Activated CD8-positive, alpha-beta memory T cell treated with anti-CD3 and anti-CD28 coated beads, Interleukin-2, amount 10 ng/mL, durations not matched to agents 7 days and 5 days (primary cell): Measurements from ENCODE around the gene SPSB2. TPM values are rescaled to one million over a fixed set of nuclear protein-coding genes. Genes with fewer than 3 reads are reported as not detected.

Experiments
- ATAC-seq: fragments of 150-1000 bp; cut with Tn5 transposase; one replicate; pipeline ENCODE4 v1.10.0; 2021; ENCODE audit warnings: moderate library complexity
- CTCF ChIA-PET: fragments of 350-600 bp; sonication (Branson Sonifier 250); formaldehyde crosslinking; loops from one replicate; lab custom pipeline; 2021; ENCODE audit warnings: antibody characterized with exemption; lab: Charles Lee
- DNase-seq: peaks from one replicate; pipeline ENCODE4 v3.0.0-alpha.2; 2020
- H3K27ac Mint-ChIP-seq: one replicate; pipeline ENCODE4 v1.8.0; 2021; ENCODE audit warnings: mild to moderate bottlenecking, mixed read lengths
- H3K27me3 Mint-ChIP-seq: one replicate; pipeline ENCODE4 v1.8.0; 2021; ENCODE audit warnings: mixed read lengths
- H3K36me3 Mint-ChIP-seq: one replicate; pipeline ENCODE4 v1.8.0; 2021; ENCODE audit warnings: mild to moderate bottlenecking, mixed read lengths
- H3K4me1 Mint-ChIP-seq: one replicate; pipeline ENCODE4 v1.8.0; 2021; ENCODE audit warnings: mixed read lengths
- H3K4me3 Mint-ChIP-seq: one replicate; pipeline ENCODE4 v1.8.0; 2021; ENCODE audit warnings: mild to moderate bottlenecking, moderate library complexity, mixed read lengths
- H3K9me3 Mint-ChIP-seq: one replicate; pipeline ENCODE4 v1.8.0; 2022; ENCODE audit warnings: low read depth, mixed read lengths
- total RNA-seq, 2 experiments: library from RNA; stranded (reverse); gene quantifications; one replicate each; pipeline ENCODE4 v1.2.3, GENCODE V29; 2021

The SPSB2 gene
- total RNA-seq, 2 experiments from 2014 or later = 10.5 to 14.4 TPM

DNA sequence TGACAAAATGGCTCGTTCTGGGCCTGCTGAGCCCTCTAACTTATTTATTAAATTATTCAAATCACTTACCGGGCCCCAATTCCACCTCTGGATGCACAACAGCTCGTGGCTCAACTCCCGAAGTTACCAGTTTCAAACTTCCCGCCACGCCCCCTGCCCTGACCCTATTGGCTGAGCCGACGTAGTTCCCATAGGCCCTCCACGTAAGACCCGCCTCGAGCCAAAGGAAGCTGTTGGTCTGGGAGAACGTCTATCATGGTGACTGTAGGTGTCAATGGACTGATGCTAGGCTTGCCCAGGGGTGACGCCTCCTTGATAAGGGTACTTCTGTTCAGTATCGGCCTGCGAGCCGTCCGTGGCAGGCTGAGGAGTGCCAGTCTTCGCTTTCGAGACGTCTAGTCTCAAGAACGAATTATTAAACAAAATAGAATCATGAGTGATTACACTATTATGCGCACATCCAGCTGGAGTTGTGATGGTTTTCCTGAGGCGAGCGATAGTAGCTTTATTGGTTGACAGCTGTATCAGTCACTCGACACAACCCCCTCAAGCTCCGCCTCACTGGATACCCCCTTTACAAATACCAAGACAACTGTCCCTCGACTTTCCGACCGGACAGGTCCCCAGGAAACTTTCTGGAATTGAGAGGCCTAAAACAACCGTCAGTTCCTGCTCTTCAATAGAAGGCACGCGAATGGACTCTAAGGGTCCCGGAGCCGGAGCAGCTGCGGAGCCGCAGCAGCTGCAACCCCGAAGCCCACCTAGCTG, 21.8 kb downstream of the SPSB2 start, which contains the start of gene CDCA3:
Gene CDCA3 (minus strand): TSS at position 134 of the 768 bp plus-strand sequence. CDS start 334 bp downstream, outside the sequence.
- no peaks in the 10 kb centered on the region for H3K9me3 Mint-ChIP-seq
- H3K27me3 Mint-ChIP-seq = no peaks in the 10 kb centered on the region
- DNase-seq (peak; percentile 98), ATAC-seq (peak; percentile 64)
- H3K36me3 Mint-ChIP-seq = peaks cover 36% of the 10 kb centered on the region
- peak within 1 kb of the TSS; percentile 85 for H3K4me3 Mint-ChIP-seq
- peak within 1 kb of the TSS; percentile 100 for H3K27ac Mint-ChIP-seq
- H3K4me1 Mint-ChIP-seq = peaks cover 45% of the 10 kb centered on the region
- CTCF ChIA-PET = interaction anchor here (0.7 to 7.8 kb wide), 17 partner anchors 11 to 257 kb away, joined by 3 to 65 read pairs (median 6); partner anchors contain the start of genes C1RL, COPS7A, GNB3 and LPCAT3

- Mint-ChIP-seq H3K9me3 (no peaks in the 10 kb centered on the region), H3K27me3 (no peaks in the 10 kb centered on the region), H3K27ac (peak overlapping the region; percentile 100), H3K36me3 (peaks cover 34% of the 10 kb centered on the region), H3K4me1 (peaks cover 45% of the 10 kb centered on the region), H3K4me3 (peak overlapping the region; percentile 85)
- DNase-seq = no peak
- no peak for ATAC-seq
- CTCF ChIA-PET = interaction anchor here (0.7 to 7.8 kb wide), 11 partner anchors 16 to 258 kb away, joined by 3 to 65 read pairs (median 6); partner anchors contain the start of genes C1RL, MLF2, PTMS and SPSB2
Measured at GRCh38 chr12:6850796-6851152, 22.3 kb downstream of the SPSB2 start.

DNA sequence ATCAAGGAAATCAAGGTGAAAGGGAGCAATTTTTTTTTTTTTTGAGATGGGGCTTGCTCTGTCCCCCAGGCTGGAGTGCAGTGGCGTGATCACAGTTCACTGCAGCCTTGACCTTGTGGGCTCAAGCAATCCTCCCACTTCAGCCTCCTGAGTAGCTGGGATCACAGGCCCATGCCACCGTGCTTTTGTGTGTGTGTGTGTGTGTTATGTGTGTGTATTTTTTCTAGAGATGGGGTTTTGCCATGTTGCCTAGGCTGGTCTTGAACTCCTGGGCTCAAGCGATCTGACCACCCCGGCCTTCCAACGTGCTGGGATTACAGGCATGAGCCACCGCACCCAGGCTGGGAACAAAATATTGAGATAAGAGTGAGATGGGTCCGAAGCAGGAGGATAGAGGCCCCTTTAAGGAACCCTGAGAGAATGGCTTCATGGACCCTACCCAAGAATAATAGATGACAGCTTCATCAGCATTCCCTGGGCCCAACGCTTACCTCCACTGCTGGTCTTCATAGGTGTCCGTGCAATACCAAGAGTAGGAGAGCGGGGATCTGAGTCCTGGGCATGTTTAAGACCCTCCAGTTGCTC, 23.0 kb downstream of the SPSB2 start:
- Mint-ChIP-seq H3K36me3 (peaks cover 33% of the 10 kb centered on the region), H3K9me3 (no peaks in the 10 kb centered on the region), H3K27ac (peak overlapping the region; percentile 100), H3K27me3 (no peaks in the 10 kb centered on the region), H3K4me1 (peaks cover 45% of the 10 kb centered on the region), H3K4me3 (peak overlapping the region; percentile 85)
- ATAC-seq (no peak), DNase-seq (no peak)
- CTCF ChIA-PET = interaction anchor here (0.7 to 7.8 kb wide), 6 partner anchors 15 to 259 kb away, joined by 3 to 65 read pairs (median 18); partner anchors contain the start of genes C1RL, MLF2 and SPSB2

DNA sequence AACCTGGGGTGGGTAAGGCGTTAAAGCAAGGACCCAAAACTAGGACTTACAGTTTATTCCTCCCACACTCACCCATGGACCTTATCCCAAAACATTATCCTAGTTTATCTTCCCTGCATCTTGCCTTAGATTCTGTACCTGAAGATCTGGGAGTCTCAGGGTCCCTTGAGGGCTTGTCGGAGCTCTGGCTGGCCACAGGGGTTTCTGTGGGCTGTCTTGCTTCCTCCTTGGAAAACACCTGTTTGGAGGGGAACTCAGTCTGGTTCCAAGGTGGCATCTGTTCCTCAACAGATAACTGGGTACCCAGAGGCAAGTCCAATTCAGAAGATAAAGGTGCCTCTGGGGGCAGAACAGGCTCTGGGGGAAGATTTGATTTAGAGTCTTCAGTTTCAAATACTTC, 23.7 kb downstream of the SPSB2 start:
- Mint-ChIP-seq H3K27me3 (no peaks in the 10 kb centered on the region), H3K36me3 (peaks cover 32% of the 10 kb centered on the region), H3K4me3 (peak overlapping the region; percentile 85), H3K4me1 (peaks cover 41% of the 10 kb centered on the region), H3K9me3 (no peaks in the 10 kb centered on the region), H3K27ac (peak overlapping the region; percentile 66)
- no peak for DNase-seq
- ATAC-seq = no peak
- CTCF ChIA-PET = interaction anchor here (0.7 to 7.8 kb wide), 6 partner anchors 9 to 96 kb away, joined by 3 to 65 read pairs (median 4); partner anchors contain the start of gene SPSB2

- Mint-ChIP-seq H3K27ac (peak overlapping the region; percentile 3), H3K4me1 (peaks cover 27% of the 10 kb centered on the region), H3K27me3 (no peaks in the 10 kb centered on the region), H3K9me3 (no peaks in the 10 kb centered on the region), H3K4me3 (no peak overlapping the region), H3K36me3 (peaks cover 32% of the 10 kb centered on the region)
- CTCF ChIA-PET = interaction anchor here (0.9 to 7.8 kb wide), 3 partner anchors 13 to 94 kb away, joined by 3 to 59 read pairs (median 5); no protein-coding TSS in a partner anchor
- no peak for DNase-seq
- ATAC-seq = no peak
Measured at GRCh38 chr12:6847676-6848075, 25.4 kb downstream of the SPSB2 start.

GRCh38 chr12:6846316-6846869, 26.7 kb downstream of the SPSB2 start:
- DNase-seq = no peak
- Mint-ChIP-seq H3K36me3 (peaks cover 32% of the 10 kb centered on the region), H3K4me3 (no peak overlapping the region), H3K27me3 (no peaks in the 10 kb centered on the region), H3K9me3 (no peaks in the 10 kb centered on the region), H3K4me1 (peaks cover 26% of the 10 kb centered on the region), H3K27ac (no peak overlapping the region)
- CTCF ChIA-PET = interaction anchor here (7.8 kb wide), 1 partner anchor 11 kb away, joined by 59 read pairs; no protein-coding TSS in a partner anchor
- no peak for ATAC-seq

GRCh38 chr12:6845395-6845794, 27.7 kb downstream of the SPSB2 start:
- H3K9me3 Mint-ChIP-seq = no peaks in the 10 kb centered on the region
- H3K27ac Mint-ChIP-seq = no peak overlapping the region
- no peak overlapping the region for H3K4me3 Mint-ChIP-seq
- H3K27me3 Mint-ChIP-seq = no peaks in the 10 kb centered on the region
- ATAC-seq (no peak), DNase-seq (no peak)
- CTCF ChIA-PET = interaction anchor here (1.2 to 4.5 kb wide), 2 partner anchors 11 to 92 kb away, joined by 4 to 25 read pairs; partner anchors contain the start of gene MLF2
- H3K4me1 Mint-ChIP-seq = peaks cover 21% of the 10 kb centered on the region
- H3K36me3 Mint-ChIP-seq = peaks cover 29% of the 10 kb centered on the region

DNA sequence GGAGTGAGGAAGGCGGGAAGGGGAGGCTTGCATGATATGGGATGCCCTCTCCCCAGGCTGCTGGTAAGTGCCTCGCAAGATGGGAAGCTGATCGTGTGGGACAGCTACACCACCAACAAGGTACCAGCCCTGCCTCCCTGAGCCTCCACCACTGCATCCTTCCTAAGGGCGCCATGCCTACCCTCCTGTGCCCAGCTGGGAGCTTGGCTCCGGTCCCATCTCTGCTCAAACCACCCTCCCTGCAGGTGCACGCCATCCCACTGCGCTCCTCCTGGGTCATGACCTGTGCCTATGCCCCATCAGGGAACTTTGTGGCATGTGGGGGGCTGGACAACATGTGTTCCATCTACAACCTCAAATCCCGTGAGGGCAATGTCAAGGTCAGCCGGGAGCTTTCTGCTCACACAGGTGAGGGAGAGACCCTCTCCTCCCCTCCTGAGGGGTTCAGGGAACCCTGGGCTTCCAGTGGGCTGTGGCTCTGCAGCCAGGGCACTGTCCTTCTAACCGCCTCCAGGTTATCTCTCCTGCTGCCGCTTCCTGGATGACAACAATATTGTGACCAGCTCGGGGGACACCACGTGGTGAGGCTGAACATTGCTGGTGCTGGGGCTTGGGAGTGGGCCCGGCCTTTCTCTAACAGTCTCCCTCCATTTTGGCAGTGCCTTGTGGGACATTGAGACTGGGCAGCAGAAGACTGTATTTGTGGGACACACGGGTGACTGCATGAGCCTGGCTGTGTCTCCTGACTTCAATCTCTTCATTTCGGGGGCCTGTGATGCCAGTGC, 29.8 kb downstream of the SPSB2 start:
- no peak for ATAC-seq
- Mint-ChIP-seq H3K4me1 (peaks cover 3% of the 10 kb centered on the region), H3K9me3 (no peaks in the 10 kb centered on the region), H3K27ac (no peak overlapping the region), H3K36me3 (peaks cover 15% of the 10 kb centered on the region), H3K4me3 (no peak overlapping the region), H3K27me3 (no peaks in the 10 kb centered on the region)
- no peak for DNase-seq
- CTCF ChIA-PET = interaction anchor here (0.8 to 4.5 kb wide), 6 partner anchors 9 to 90 kb away, joined by 3 to 25 read pairs (median 4); partner anchors contain the start of gene MLF2

DNA sequence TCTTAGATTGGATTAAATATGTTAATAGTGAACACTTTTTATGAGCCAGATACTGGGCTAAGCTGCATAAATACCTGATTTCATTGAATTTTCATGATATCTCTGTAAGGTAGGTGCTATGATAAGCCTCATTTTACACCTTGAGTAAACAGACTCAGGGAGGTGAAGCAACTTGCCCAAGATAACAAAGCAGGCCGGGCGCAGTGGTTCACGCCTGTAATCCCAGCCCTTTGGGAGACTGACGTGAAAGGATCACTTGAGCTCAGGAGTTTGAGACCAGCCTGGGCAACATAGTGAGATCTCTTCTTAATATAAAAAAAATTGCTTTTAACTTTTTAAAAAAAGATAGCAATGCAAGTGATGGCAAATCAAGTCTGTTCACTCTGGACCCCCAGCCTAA, 31.0 kb downstream of the SPSB2 start:
- CTCF ChIA-PET = interaction anchor here (1.1 to 4.5 kb wide), 3 partner anchors 8 to 89 kb away, joined by 6 to 25 read pairs (median 8); partner anchors contain the start of genes MLF2 and P3H3
- Mint-ChIP-seq H3K27ac (no peak overlapping the region), H3K9me3 (no peaks in the 10 kb centered on the region), H3K36me3 (peaks cover 7% of the 10 kb centered on the region), H3K27me3 (no peaks in the 10 kb centered on the region), H3K4me1 (no peaks in the 10 kb centered on the region), H3K4me3 (no peak overlapping the region)
- ATAC-seq (no peak), DNase-seq (no peak)

- Mint-ChIP-seq H3K4me1 (no peaks in the 10 kb centered on the region), H3K27ac (no peak within 1 kb of the TSS), H3K9me3 (no peaks in the 10 kb centered on the region), H3K27me3 (no peaks in the 10 kb centered on the region), H3K4me3 (no peak within 1 kb of the TSS), H3K36me3 (peaks cover 3% of the 10 kb centered on the region)
- ATAC-seq (no peak), DNase-seq (no peak)
- CTCF ChIA-PET = interaction anchor here (2.0 to 7.9 kb wide), 3 partner anchors 11 to 88 kb away, joined by 6 to 61 read pairs (median 13); partner anchors contain the start of genes MLF2, P3H3 and USP5
Measured at GRCh38 chr12:6840761-6841515, 32.2 kb downstream of the SPSB2 start, which contains the start of gene GNB3. Gene GNB3, plus strand, starts transcription at chr12:6840925. Its CDS starts 363 bp downstream, at chr12:6841288.

DNA sequence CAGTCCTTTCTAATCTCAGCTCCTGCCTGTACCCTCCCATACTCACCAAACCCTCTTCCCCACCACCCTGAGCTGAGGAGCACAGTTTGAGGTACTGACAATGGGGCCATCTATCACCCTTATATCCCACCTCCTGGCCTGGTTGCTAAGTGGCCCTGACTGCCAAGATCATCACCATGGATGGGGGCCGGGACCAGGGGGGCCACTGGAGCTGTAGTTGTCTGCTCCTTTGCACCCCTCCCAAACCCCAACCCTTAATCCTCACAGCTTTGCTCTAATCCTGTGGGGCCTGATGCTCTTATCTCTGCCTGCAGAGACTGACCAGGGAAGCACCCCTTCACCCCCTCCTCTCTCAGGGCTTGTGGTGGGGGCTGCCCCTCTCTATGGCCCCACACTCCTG, 32.8 kb downstream of the SPSB2 start:
- Mint-ChIP-seq H3K9me3 (no peaks in the 10 kb centered on the region), H3K27me3 (no peaks in the 10 kb centered on the region), H3K36me3 (peaks cover 1% of the 10 kb centered on the region), H3K4me1 (peaks cover 3% of the 10 kb centered on the region), H3K4me3 (no peak overlapping the region), H3K27ac (no peak overlapping the region)
- DNase-seq = no peak
- no peak for ATAC-seq
- CTCF ChIA-PET = interaction anchor here (0.8 to 7.9 kb wide), 4 partner anchors 8 to 87 kb away, joined by 3 to 61 read pairs (median 10); partner anchors contain the start of genes MLF2, P3H3 and USP5
